SH-SY5Y (cell line): ENCODE data around the gene NXNL2.

Experiments used
- GATA2 ChIP-seq: IDR thresholded peaks from 2 replicates; pipeline ENCODE4 v1.6.1; 2011; ENCODE audit warnings: mild to moderate bottlenecking, low read depth, low read length
- GATA3 ChIP-seq: IDR thresholded peaks from 2 replicates; pipeline ENCODE4 v1.6.1; 2011; ENCODE audit warnings: low read depth, mild to moderate bottlenecking, low read length, moderate library complexity

DNA sequence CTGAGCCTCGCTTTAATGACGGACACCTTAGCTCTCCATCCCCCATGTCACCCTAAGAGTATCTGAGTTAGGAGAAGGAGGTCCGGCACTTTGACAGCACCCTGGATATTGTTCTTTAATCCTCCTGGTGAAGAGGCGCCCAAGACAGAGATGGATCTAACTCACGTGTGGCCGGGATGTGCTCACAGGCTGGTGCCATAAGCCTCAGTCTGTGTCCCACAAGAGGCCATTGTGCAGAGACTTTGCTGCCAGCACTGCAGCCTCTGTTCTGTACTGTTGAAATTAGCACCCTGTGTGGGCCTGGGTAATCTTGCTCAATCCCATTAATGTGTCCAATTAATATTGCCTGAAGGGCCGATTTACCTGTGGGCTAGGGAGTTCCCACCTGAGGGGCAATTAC is 37.7 kb downstream of the NXNL2 start:
- TF ChIP-seq GATA2 = no peak
- no peak for TF ChIP-seq GATA3
